ENCODE data around the gene ANKLE2.

GRCh38 chr12:132747395-132747794, 14.2 kb downstream of the ANKLE2 start:
- TF ChIP-seq CTCF (IDR thresholded peaks at IDR 0.05) (no peak), POLR2A (IDR thresholded peaks at IDR 0.05; ENCODE audit: low read length) (no peak), MYC (IDR thresholded peaks at IDR 0.05; ENCODE audit: borderline replicate concordance, low read length) (no peak), CBX2 (IDR thresholded peaks at IDR 0.05; ENCODE audit: borderline replicate concordance, low read depth) (no peak), JUN (IDR thresholded peaks at IDR 0.05) (no peak), FOSL2 (IDR thresholded peaks at IDR 0.05) (no peak), FOSL2 (CRISPR knock-in tag; IDR thresholded peaks at IDR 0.05) (no peak), PHF8 (IDR thresholded peaks at IDR 0.05; ENCODE audit: borderline replicate concordance, low read depth) (no peak)

Data from A549 (cell line).